ENCODE data around the gene PNMA8C.
"Not testable (repeated sequence)": the region's sequence is repeated elsewhere in the genome, so short reads cannot be mapped to it uniquely, and the experiment has no call there.

The PNMA8C gene

GRCh38 chr19:46441866-46442265, 13.1 kb upstream of the PNMA8C start:
- in situ Hi-C loops (cut with HindIII; ENCODE audit: low sequenced_read_pairs) = no loop called here
- no peak overlapping the region for H3K4me3 ChIP-seq (ENCODE audit: low read depth, low read length)
- DNase-seq (ENCODE audit: low read depth, low spot score) = no peak
- no peak for TF ChIP-seq CTCF (IDR thresholded peaks at IDR 0.05; ENCODE audit: low read depth, low read length)

GRCh38 chr19:46435689-46436088, 7.0 kb upstream of the PNMA8C start:
- H3K4me3 ChIP-seq (ENCODE audit: low read depth, low read length); DNase-seq (ENCODE audit: low read depth, low spot score); in situ Hi-C loops (cut with HindIII; ENCODE audit: low sequenced_read_pairs): not testable (repeated sequence)

GRCh38 chr19:46435009-46435408, 6.3 kb upstream of the PNMA8C start:
- no peak for TF ChIP-seq CTCF (IDR thresholded peaks at IDR 0.05; ENCODE audit: low read depth, low read length)
- no peak for DNase-seq (ENCODE audit: low read depth, low spot score)
- H3K4me3 ChIP-seq (ENCODE audit: low read depth, low read length) = no peak overlapping the region
- in situ Hi-C loops (cut with HindIII; ENCODE audit: low sequenced_read_pairs) = no loop called here

GRCh38 chr19:46433470-46433869, 4.7 kb upstream of the PNMA8C start:
- DNase-seq (ENCODE audit: low read depth, low spot score); in situ Hi-C loops (cut with HindIII; ENCODE audit: low sequenced_read_pairs): not testable (repeated sequence)

GRCh38 chr19:46431824-46432223, 3.1 kb upstream of the PNMA8C start:
- peak; percentile 27 for TF ChIP-seq CTCF (IDR thresholded peaks at IDR 0.05; ENCODE audit: low read depth, low read length)
- in situ Hi-C loops (cut with HindIII; ENCODE audit: low sequenced_read_pairs) = no loop called here
- H3K4me3 ChIP-seq (ENCODE audit: low read depth, low read length) = no peak overlapping the region
- no peak for DNase-seq (ENCODE audit: low read depth, low spot score)

More at GRCh38 chr19:46433470-46433869, 4.7 kb upstream of the PNMA8C start:
- not testable (repeated sequence) for H3K4me3 ChIP-seq (ENCODE audit: low read depth, low read length)

- DNase-seq (ENCODE audit: low read depth, low spot score) = no peak
- in situ Hi-C loops (cut with HindIII; ENCODE audit: low sequenced_read_pairs) = no loop called here
- TF ChIP-seq CTCF (IDR thresholded peaks at IDR 0.05; ENCODE audit: low read depth, low read length) = no peak
- H3K4me3 ChIP-seq (ENCODE audit: low read depth, low read length) = no peak overlapping the region
Measured at GRCh38 chr19:46429999-46430398, 1.3 kb upstream of the PNMA8C start.

GRCh38 chr19:46427518-46428045, 1.2 kb downstream of the PNMA8C start:
- H3K4me3 ChIP-seq (ENCODE audit: low read depth, low read length) = no peak overlapping the region
- no peak for DNase-seq (ENCODE audit: low read depth, low spot score)
- in situ Hi-C loops (cut with HindIII; ENCODE audit: low sequenced_read_pairs) = no loop called here
- TF ChIP-seq CTCF (IDR thresholded peaks at IDR 0.05; ENCODE audit: low read depth, low read length) = no peak
